ENCODE data around the gene CALN1. TPM values are rescaled to one million over a fixed set of nuclear protein-coding genes. Genes with fewer than 3 reads are reported as not detected.

The CALN1 gene
- polyA plus RNA-seq, 1 donor from 2014 or later = 7.8 TPM

DNA sequence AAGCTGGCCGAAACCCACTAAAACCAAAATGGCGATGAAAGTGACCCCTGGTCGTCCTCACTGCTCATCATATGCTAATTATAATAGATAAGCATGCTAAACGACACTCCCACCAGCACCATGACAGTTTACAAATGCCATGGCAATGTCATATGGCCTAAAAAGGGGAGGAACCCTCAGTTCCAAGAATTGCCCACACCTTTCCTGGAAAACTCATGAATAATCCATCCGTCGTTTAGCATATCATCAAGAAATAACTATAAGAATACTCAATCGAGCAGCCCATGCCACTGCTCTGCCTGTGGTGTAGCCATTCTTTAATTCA is 422.0 kb downstream of the CALN1 start:
- no peaks in the 10 kb centered on the region for H3K27me3 ChIP-seq (ENCODE audit: insufficient read depth, low read depth, low read length)
- no peak for TF ChIP-seq POLR2AphosphoS5 (IDR thresholded peaks at IDR 0.05)
- no peak for TF ChIP-seq TAF1 (IDR thresholded peaks at IDR 0.05; ENCODE audit: low read depth)
- no peak for TF ChIP-seq EZH2 (IDR thresholded peaks at IDR 0.05; ENCODE audit: borderline replicate concordance, insufficient read depth, low read length, poor library complexity, severe bottlenecking)
- TF ChIP-seq REST (IDR thresholded peaks at IDR 0.05; ENCODE audit: borderline replicate concordance) = no peak
- no peak for TF ChIP-seq SMC3 (conservative IDR thresholded peaks at IDR 0.05; ENCODE audit: poor library complexity)
- no peak for TF ChIP-seq EP300 (conservative IDR thresholded peaks at IDR 0.05; ENCODE audit: poor library complexity, severe bottlenecking)
- TF ChIP-seq RAD21 (conservative IDR thresholded peaks at IDR 0.05) = no peak
- no peak for TF ChIP-seq CTCF (IDR thresholded peaks at IDR 0.05; ENCODE audit: poor library complexity, severe bottlenecking)
- TF ChIP-seq MXI1 (conservative IDR thresholded peaks at IDR 0.05; ENCODE audit: poor library complexity, severe bottlenecking) = no peak
- H3K9me2 ChIP-seq (ENCODE audit: insufficient read depth, low read length) = no peaks in the 10 kb centered on the region

GRCh38 chr7:71988201-71988600 is 423.9 kb downstream of the CALN1 start:
- no peak overlapping the region for H3K27ac ChIP-seq (ENCODE audit: low read length)
- TF ChIP-seq POLR2AphosphoS5 (IDR thresholded peaks at IDR 0.05) (no peak), EZH2 (IDR thresholded peaks at IDR 0.05; ENCODE audit: borderline replicate concordance, insufficient read depth, low read length, poor library complexity, severe bottlenecking) (no peak), EP300 (conservative IDR thresholded peaks at IDR 0.05; ENCODE audit: poor library complexity, severe bottlenecking) (no peak), TAF1 (IDR thresholded peaks at IDR 0.05; ENCODE audit: low read depth) (no peak), CTCF (IDR thresholded peaks at IDR 0.05; ENCODE audit: poor library complexity, severe bottlenecking) (no peak), SMC3 (conservative IDR thresholded peaks at IDR 0.05; ENCODE audit: poor library complexity) (no peak)
- H3K79me2 ChIP-seq (replicated peaks; ENCODE audit: insufficient read depth, low read length) = no peaks in the 10 kb centered on the region
- H2AFZ ChIP-seq (ENCODE audit: low read depth, low read length) = no peak overlapping the region
- no peaks in the 10 kb centered on the region for H4K20me1 ChIP-seq (ENCODE audit: insufficient read depth)
- H3K9me3 ChIP-seq (ENCODE audit: low read length) = no peaks in the 10 kb centered on the region
- H3K4me3 ChIP-seq (ENCODE audit: low read length) = no peak overlapping the region
- H3K9ac ChIP-seq (ENCODE audit: low read length) = no peak overlapping the region
- H3K27me3 ChIP-seq (ENCODE audit: insufficient read depth, low read depth, low read length) = no peaks in the 10 kb centered on the region
- H3F3A ChIP-seq (ENCODE audit: insufficient read depth, low read length, poor library complexity, severe bottlenecking) = no peaks in the 10 kb centered on the region
- H3K4me2 ChIP-seq (ENCODE audit: low read length) = no peak overlapping the region
- H3K9me2 ChIP-seq (ENCODE audit: insufficient read depth, low read length) = no peaks in the 10 kb centered on the region
- no peaks in the 10 kb centered on the region for H3K36me3 ChIP-seq (ENCODE audit: insufficient read depth, low read length)

More for the DNA sequence above, 422.0 kb downstream of the CALN1 start:
- Histone ChIP-seq H4K20me1 (ENCODE audit: insufficient read depth) (no peaks in the 10 kb centered on the region), H3K27ac (ENCODE audit: low read length) (no peak overlapping the region), H3K9ac (ENCODE audit: low read length) (no peak overlapping the region), H3K4me3 (ENCODE audit: low read length) (no peak overlapping the region), H3K36me3 (ENCODE audit: insufficient read depth, low read length) (no peaks in the 10 kb centered on the region), H3K4me2 (ENCODE audit: low read length) (no peak overlapping the region), H3K79me2 (replicated peaks; ENCODE audit: insufficient read depth, low read length) (no peaks in the 10 kb centered on the region), H2AFZ (ENCODE audit: low read depth, low read length) (no peak overlapping the region), H3F3A (ENCODE audit: insufficient read depth, low read length, poor library complexity, severe bottlenecking) (no peaks in the 10 kb centered on the region), H3K9me3 (ENCODE audit: low read length) (no peaks in the 10 kb centered on the region)

Data from neural cell (in vitro differentiated cells).